Thoracic aorta (tissue), 2 donors: ENCODE results near the gene TVP23A. TPM values are rescaled to one million over a fixed set of nuclear protein-coding genes. Genes with fewer than 3 reads are reported as not detected.

ENCODE experiments used
- ATAC-seq: fragments of 150-250 bp; one replicate; pipeline ENCODE4 v1.8.0; 2017; ENCODE audit warnings: low read depth; ENCODE audit not compliant: insufficient number of reproducible peaks, low FRiP score
- DNase-seq: peaks from one replicate; pipeline ENCODE4 v3.0.0-alpha.2; 2020; ENCODE audit warnings: low spot score
- H3K27ac ChIP-seq, 2 donors: fragments of 200-600 bp; sonication (generic); 1 replicate in 1 of 2; 2 replicates in 1 of 2; pipeline ENCODE4 v1.5.1; 2016; ENCODE audit warnings: mild to moderate bottlenecking in 2 of 2, moderate library complexity in 2 of 2
- H3K27me3 ChIP-seq: fragments of 200-600 bp; sonication (generic); replicated peaks from 2 replicates; pipeline ENCODE4 v1.6.0; 2016; ENCODE audit warnings: mild to moderate bottlenecking; ENCODE audit not compliant: insufficient read depth
- H3K36me3 ChIP-seq: fragments of 200-600 bp; sonication (generic); one replicate; pipeline ENCODE4 v1.5.1; 2016
- H3K4me1 ChIP-seq, 2 donors: fragments of 200-600 bp; sonication (generic); 1 replicate in 1 of 2; 2 replicates in 1 of 2; pipeline versions ENCODE4 v1.5.1 to v1.6.0; 2016; ENCODE audit warnings: low read depth in 2 of 2, mild to moderate bottlenecking in 1 of 2; ENCODE audit not compliant: control insufficient read depth in 1 of 2
- H3K4me3 ChIP-seq: fragments of 200-600 bp; sonication (generic); 2 replicates; pipeline ENCODE4 v1.5.1; 2016; ENCODE audit warnings: mild to moderate bottlenecking
- H3K9me3 ChIP-seq: fragments of 200-600 bp; sonication (generic); 2 replicates; pipeline ENCODE4 v1.5.1; 2016
- CTCF ChIP-seq: fragments of 200-600 bp; sonication (generic); IDR thresholded peaks from one replicate; pipeline ENCODE4 v1.5.1; 2019; ENCODE audit warnings: antibody characterized with exemption
- total RNA-seq, 2 donors: library from RNA; depleted of rRNA; stranded (reverse); fragments of >200 nt; gene quantifications; one replicate each; pipeline versions ENCODE4 v1.1.0 to v1.2.3, GENCODE V29; 2016

Gene TVP23A
- total RNA-seq, 2 donors from 2014 or later: 1.1 to 1.5 TPM

DNA sequence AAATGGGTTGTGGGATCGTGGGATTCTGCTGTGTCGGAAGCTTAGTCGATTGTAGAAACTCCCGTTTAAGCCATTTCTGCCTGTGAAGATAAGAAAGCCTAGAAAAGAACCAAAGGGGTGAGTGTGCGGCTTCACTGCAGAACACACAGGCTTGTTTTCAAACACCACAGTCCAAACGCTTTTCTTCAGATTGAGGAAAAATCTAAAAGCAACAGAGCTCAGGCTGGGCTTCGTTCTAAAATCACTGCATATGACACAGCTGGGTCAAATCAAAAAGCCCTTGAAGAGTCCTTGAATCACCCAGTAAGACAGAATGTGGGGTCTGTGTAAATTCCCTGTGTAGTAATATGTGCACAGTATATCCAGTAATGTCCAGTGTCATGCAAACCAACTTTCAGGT lies 49.2 kb downstream of the TVP23A start:
- no peak for ATAC-seq
- no peak overlapping the region for H3K27ac ChIP-seq
- H3K36me3 ChIP-seq: peaks cover 11% of the 10 kb centered on the region

GRCh38 chr16:10767127-10767526 lies 51.5 kb downstream of the TVP23A start:
- H3K9me3 ChIP-seq: no peaks in the 10 kb centered on the region
- H3K4me3 ChIP-seq: no peak overlapping the region
- H3K36me3 ChIP-seq: peaks cover 26% of the 10 kb centered on the region
- H3K27me3 ChIP-seq: no peaks in the 10 kb centered on the region
- DNase-seq (no peak), ATAC-seq (no peak)
- no peak for TF ChIP-seq CTCF
- no peak overlapping the region for H3K27ac ChIP-seq
- H3K4me1 ChIP-seq: no peaks in the 10 kb centered on the region

More for the DNA sequence above, 49.2 kb downstream of the TVP23A start:
- Histone ChIP-seq H3K9me3 (no peaks in the 10 kb centered on the region), H3K4me1 (no peaks in the 10 kb centered on the region), H3K4me3 (no peak overlapping the region), H3K27me3 (no peaks in the 10 kb centered on the region)
- DNase-seq: no peak
- no peak for TF ChIP-seq CTCF

DNA sequence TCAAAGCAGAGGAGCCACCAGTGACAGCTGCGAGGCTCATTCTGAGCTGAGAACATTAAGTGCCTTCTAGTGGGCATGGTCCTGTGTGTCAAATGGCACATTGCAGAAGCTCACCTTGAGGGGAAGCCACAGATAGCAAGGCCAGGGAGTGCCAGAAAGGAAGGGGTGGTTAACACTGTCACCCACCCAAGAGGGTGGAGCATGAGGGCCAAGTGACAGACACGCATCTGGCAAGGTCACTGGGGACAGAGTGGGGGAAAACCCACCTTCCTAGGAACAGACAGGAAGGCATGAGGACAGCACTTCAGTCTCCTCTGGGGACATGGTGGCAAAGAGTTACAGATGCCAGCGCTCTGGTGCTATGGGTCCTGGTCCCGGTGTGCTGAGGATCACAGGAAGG lies 52.8 kb downstream of the TVP23A start:
- Histone ChIP-seq H3K4me1 (no peaks in the 10 kb centered on the region), H3K4me3 (no peak overlapping the region), H3K9me3 (no peaks in the 10 kb centered on the region), H3K27ac (no peak overlapping the region), H3K27me3 (no peaks in the 10 kb centered on the region), H3K36me3 (peaks cover 37% of the 10 kb centered on the region)
- TF ChIP-seq CTCF: no peak
- ATAC-seq (no peak), DNase-seq (no peak)

DNA sequence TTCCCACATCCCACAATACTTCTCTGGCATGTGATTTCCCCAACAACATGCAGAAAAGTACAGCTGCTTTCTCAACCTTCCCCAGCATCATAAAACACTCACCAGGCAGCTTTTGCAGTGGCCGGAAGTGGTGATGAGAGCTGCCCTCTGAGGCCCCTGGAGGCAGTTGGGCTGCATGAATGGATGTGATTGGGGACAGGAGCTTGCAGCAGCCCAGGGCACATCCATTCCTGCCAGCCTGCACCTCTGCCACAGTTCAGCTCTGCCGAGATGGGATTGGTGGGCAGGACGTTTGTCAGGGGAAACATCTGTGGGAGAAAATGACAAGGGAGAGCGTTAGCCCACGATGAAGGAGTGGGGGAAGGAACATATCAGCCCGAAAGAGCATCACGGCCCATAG lies 55.1 kb downstream of the TVP23A start:
- H3K27ac ChIP-seq: no peak overlapping the region
- H3K27me3 ChIP-seq: no peaks in the 10 kb centered on the region
- peaks cover 59% of the 10 kb centered on the region for H3K36me3 ChIP-seq
- H3K4me3 ChIP-seq: no peak overlapping the region
- no peaks in the 10 kb centered on the region for H3K9me3 ChIP-seq
- H3K4me1 ChIP-seq: no peaks in the 10 kb centered on the region
- ATAC-seq (no peak), DNase-seq (no peak)
- no peak for TF ChIP-seq CTCF

GRCh38 chr16:10762336-10763016 lies 56.1 kb downstream of the TVP23A start:
- Histone ChIP-seq H3K4me1 (peaks cover 0 to 2% of the 10 kb centered on the region in 2 donors), H3K36me3 (peaks cover 62% of the 10 kb centered on the region), H3K4me3 (no peak overlapping the region), H3K27ac (no peak overlapping the region), H3K9me3 (no peaks in the 10 kb centered on the region), H3K27me3 (no peaks in the 10 kb centered on the region)
- no peak for TF ChIP-seq CTCF
- DNase-seq (no peak), ATAC-seq (no peak)
